ENCODE results near the gene RHBDL2.

- TF ChIP-seq, protein P1, sequence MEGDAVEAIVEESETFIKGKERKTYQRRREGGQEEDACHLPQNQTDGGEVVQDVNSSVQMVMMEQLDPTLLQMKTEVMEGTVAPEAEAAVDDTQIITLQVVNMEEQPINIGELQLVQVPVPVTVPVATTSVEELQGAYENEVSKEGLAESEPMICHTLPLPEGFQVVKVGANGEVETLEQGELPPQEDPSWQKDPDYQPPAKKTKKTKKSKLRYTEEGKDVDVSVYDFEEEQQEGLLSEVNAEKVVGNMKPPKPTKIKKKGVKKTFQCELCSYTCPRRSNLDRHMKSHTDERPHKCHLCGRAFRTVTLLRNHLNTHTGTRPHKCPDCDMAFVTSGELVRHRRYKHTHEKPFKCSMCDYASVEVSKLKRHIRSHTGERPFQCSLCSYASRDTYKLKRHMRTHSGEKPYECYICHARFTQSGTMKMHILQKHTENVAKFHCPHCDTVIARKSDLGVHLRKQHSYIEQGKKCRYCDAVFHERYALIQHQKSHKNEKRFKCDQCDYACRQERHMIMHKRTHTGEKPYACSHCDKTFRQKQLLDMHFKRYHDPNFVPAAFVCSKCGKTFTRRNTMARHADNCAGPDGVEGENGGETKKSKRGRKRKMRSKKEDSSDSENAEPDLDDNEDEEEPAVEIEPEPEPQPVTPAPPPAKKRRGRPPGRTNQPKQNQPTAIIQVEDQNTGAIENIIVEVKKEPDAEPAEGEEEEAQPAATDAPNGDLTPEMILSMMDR (conservative IDR thresholded peaks at IDR 0.05): no peak
- TF ChIP-seq ZFX (IDR thresholded peaks at IDR 0.05): no peak
Observed at GRCh38 chr1:38932571-38932970, 9.1 kb downstream of the RHBDL2 start.
